Colonic mucosa (tissue), 4 donors: ENCODE measurements around the gene DCDC2. TPM values are rescaled to one million over a fixed set of nuclear protein-coding genes. Genes with fewer than 3 reads are reported as not detected.

Source experiments
- DNase-seq: peaks from one replicate; pipeline ENCODE4 v3.0.0-alpha.2; 2020
- H3K27ac ChIP-seq: fragments of 200-600 bp; one replicate; pipeline ENCODE4 v1.8.0; 2021
- H3K27me3 ChIP-seq: fragments of 200-600 bp; one replicate; pipeline ENCODE4 v1.8.0; 2021
- H3K36me3 ChIP-seq: fragments of 200-600 bp; one replicate; pipeline ENCODE4 v1.8.0; 2021
- H3K4me1 ChIP-seq: fragments of 200-600 bp; one replicate; pipeline ENCODE4 v1.8.0; 2021; ENCODE audit warnings: mild to moderate bottlenecking
- H3K4me3 ChIP-seq: fragments of 200-600 bp; one replicate; pipeline ENCODE4 v1.8.0; 2021
- H3K9ac ChIP-seq, 2 donors: one replicate each; pipeline ENCODE4 v1.7.0; 2013; ENCODE audit warnings: control low read depth in 2 of 2, low read depth in 2 of 2, low read length in 2 of 2
- H3K9me3 ChIP-seq: fragments of 200-600 bp; one replicate; pipeline ENCODE4 v1.8.0; 2021
- intact Hi-C: fragments of 100-400 bp; cut with DNase I; formaldehyde crosslinking; loops from one replicate; pipeline ENCODE4 v1.14.1; 2022
- total RNA-seq, 2 donors: library from RNA; stranded (reverse); fragmentation: NEBNext Ultra II Directional in 1 of 2; extraction: Animal tissue kit (Norgen Biotek cat#: 25700) in 1 of 2; gene quantifications; one replicate each; pipeline ENCODE4 v1.2.1, GENCODE V29; 2021
- TF ChIP-seq, protein P1 (sequence below): fragments of 200-600 bp; IDR thresholded peaks from one replicate; pipeline ENCODE4 v1.8.0; 2022; ENCODE audit warnings: antibody characterized with exemption, mild to moderate bottlenecking
- donor health status: healthy.
- donor health status: DM: no; HTN: no; CAD: no.
- donor health status: DM: no; HTN: no; CAD: no.

DCDC2 gene
- total RNA-seq, 2 donors from 2014 or later, result 3.3 to 9.4 TPM

DNA sequence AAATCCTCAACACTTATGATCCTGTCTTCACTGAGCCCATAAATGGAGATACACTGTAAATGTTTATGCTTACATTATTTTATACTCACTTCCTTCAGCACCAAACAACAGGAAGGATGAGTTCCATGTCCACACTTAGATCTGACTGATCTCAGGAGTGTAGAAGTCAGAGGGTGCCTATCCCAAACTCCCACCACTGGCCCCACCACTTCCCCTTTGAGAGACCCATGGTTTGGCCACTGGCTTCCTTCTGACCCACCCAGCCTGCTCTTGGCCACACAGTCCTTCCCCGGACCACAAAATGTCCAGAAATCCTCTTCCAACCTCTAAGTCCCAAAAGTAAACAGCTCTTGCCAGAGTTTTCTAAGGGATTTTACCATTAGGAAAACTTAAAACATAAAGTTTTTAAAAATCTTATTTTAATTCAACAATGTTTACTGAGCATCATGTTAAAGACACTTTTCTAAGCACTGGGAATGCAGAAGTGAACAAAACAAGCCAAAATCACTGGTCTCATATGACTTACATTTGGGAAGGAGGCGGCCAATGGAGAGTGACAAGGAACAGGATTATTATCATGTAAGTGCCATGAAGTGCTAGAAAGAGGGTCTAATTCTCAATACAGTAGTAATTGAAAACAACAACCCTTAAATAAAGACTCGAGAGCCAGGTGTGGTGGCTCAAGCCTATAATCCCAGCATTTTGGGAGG lies 128.0 kb downstream of the DCDC2 start:
- TF ChIP-seq, protein P1, sequence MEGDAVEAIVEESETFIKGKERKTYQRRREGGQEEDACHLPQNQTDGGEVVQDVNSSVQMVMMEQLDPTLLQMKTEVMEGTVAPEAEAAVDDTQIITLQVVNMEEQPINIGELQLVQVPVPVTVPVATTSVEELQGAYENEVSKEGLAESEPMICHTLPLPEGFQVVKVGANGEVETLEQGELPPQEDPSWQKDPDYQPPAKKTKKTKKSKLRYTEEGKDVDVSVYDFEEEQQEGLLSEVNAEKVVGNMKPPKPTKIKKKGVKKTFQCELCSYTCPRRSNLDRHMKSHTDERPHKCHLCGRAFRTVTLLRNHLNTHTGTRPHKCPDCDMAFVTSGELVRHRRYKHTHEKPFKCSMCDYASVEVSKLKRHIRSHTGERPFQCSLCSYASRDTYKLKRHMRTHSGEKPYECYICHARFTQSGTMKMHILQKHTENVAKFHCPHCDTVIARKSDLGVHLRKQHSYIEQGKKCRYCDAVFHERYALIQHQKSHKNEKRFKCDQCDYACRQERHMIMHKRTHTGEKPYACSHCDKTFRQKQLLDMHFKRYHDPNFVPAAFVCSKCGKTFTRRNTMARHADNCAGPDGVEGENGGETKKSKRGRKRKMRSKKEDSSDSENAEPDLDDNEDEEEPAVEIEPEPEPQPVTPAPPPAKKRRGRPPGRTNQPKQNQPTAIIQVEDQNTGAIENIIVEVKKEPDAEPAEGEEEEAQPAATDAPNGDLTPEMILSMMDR, result no peak
- Histone ChIP-seq H3K9ac (no peak overlapping the region), H3K27me3 (no peaks in the 10 kb centered on the region), H3K4me3 (no peak overlapping the region), H3K9me3 (no peaks in the 10 kb centered on the region), H3K4me1 (no peaks in the 10 kb centered on the region), H3K36me3 (no peaks in the 10 kb centered on the region), H3K27ac (no peak overlapping the region)
- intact Hi-C loops, result no loop called here
- no peak for DNase-seq

DNA sequence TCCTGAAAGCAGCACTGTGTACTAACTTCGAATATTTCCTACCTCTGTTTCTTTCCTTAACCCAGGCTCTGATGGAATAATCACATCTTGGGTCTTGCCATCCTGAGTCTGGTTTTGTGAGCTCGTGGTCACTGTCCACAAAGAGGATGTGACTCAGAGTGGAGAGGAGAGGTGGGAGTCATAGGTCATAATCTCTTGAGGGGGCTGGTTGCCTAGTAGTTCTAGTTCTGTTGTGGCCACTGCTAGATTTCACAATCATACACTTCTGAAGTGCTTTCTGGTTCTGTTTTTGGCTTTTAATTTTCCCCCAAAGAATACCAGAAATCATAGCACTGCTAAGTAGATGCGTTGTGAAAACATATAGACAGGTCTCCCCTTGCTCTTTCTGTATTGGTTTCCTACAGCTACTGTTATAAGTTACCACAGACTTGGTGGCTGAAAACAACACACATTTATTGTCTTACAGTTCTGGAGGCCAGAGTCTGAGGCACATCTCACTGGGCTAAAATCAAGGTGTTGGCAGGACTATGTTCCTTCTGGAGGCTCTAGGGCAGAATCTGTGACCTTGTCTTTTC lies 129.1 kb downstream of the DCDC2 start:
- Histone ChIP-seq H3K9ac (no peak overlapping the region), H3K4me1 (no peaks in the 10 kb centered on the region), H3K27me3 (no peaks in the 10 kb centered on the region), H3K4me3 (no peak overlapping the region), H3K27ac (no peak overlapping the region), H3K36me3 (no peaks in the 10 kb centered on the region), H3K9me3 (no peaks in the 10 kb centered on the region)
- intact Hi-C loops, result no loop called here
- TF ChIP-seq, protein P1, result no peak
- DNase-seq, result no peak

DNA sequence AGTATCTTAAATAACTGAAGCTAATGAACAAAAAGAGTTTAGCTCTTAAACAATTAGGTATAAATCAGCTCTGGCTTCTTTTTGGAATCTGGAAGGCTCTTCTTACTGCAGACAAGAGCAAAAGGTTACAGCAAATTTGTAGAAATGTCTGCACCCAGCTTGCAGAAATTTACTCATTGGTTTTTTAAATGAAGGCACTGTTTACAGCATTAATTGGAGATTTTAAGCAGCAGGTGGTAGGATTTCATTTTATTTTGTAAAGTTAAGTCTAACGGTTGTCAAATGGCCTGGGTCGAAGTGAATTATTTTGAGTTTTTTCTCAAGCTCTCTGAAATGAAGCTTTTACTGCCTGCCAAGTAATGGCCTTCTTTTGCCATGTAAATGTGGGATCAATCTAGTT lies 129.7 kb downstream of the DCDC2 start:
- TF ChIP-seq, protein P1, result no peak
- Histone ChIP-seq H3K9me3 (no peaks in the 10 kb centered on the region), H3K9ac (no peak overlapping the region), H3K4me1 (no peaks in the 10 kb centered on the region), H3K4me3 (no peak overlapping the region), H3K36me3 (no peaks in the 10 kb centered on the region), H3K27ac (no peak overlapping the region), H3K27me3 (no peaks in the 10 kb centered on the region)
- intact Hi-C loops, result no loop called here
- no peak for DNase-seq

DNA sequence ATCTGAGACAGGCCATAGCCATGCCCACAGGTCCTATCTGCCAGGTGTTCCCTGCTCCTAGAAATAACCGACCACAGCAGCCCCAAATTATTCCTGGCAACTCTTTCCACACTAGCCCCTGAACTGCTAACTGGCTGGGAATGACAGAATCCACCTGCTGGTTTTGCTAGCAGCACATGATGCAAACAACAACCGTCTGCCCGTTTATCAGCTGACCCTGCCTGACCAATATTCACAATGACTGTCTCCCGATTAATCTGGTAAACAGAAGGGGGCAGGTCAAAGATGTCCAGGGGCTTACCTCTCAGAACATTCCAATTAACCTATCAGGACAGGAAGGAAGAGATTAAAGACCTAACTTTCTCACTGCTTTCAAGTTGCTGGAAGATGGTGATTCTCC lies 130.3 kb downstream of the DCDC2 start:
- intact Hi-C loops, result no loop called here

DNA sequence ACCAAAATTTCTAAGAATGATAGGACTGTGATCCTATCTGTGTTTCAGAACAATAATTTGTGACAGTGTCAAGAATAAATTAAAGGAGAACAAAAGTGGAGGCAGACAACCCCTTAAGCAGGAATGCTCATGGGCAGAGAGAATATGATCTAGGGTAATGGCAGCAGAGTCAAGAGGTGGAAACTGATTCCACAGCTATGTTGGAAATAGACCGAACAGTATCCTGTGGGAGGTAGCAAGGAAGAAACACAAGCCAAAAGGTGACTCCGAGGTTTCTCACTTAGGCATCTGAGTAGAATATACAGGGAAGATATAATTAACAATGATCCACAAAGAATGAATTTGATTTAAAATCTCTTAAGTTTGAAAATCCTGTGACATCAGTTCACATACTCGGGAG lies 131.3 kb downstream of the DCDC2 start:
- Histone ChIP-seq H3K36me3 (no peaks in the 10 kb centered on the region), H3K27ac (no peak overlapping the region), H3K9me3 (no peaks in the 10 kb centered on the region), H3K9ac (no peak overlapping the region), H3K4me3 (no peak overlapping the region), H3K27me3 (no peaks in the 10 kb centered on the region), H3K4me1 (no peaks in the 10 kb centered on the region)
- intact Hi-C loops, result no loop called here
- no peak for DNase-seq
- TF ChIP-seq, protein P1, result no peak

More for the DNA sequence above, 130.3 kb downstream of the DCDC2 start:
- H3K27ac ChIP-seq, result no peak overlapping the region
- H3K9me3 ChIP-seq, result no peaks in the 10 kb centered on the region
- no peaks in the 10 kb centered on the region for H3K36me3 ChIP-seq
- DNase-seq, result no peak
- no peak overlapping the region for H3K4me3 ChIP-seq
- H3K9ac ChIP-seq, result no peak overlapping the region
- H3K4me1 ChIP-seq, result no peaks in the 10 kb centered on the region
- no peaks in the 10 kb centered on the region for H3K27me3 ChIP-seq
- TF ChIP-seq, protein P1, result no peak
